Glutamatergic neuron (in vitro differentiated cells): ENCODE measurements around the gene CFAP74. TPM values are rescaled to one million over a fixed set of nuclear protein-coding genes. Genes with fewer than 3 reads are reported as not detected.
A peak's percentile ranks its signal among the peaks of the same experiment; 100 is the strongest.

Experiments used
- DNase-seq: peaks from one replicate; pipeline ENCODE4 v3.0.0; 2022
- H3K27ac Mint-ChIP-seq: one replicate; pipeline ENCODE4 v1.8.0; 2020; ENCODE audit warnings: mild to moderate bottlenecking, mixed read lengths, inconsistent platforms; ENCODE audit not compliant: unreplicated experiment
- H3K27me3 Mint-ChIP-seq: one replicate; pipeline ENCODE4 v1.8.0; 2020; ENCODE audit warnings: mild to moderate bottlenecking, moderate library complexity, mixed read lengths, inconsistent platforms; ENCODE audit not compliant: unreplicated experiment
- H3K36me3 Mint-ChIP-seq: one replicate; pipeline ENCODE4 v1.8.0; 2020; ENCODE audit warnings: mild to moderate bottlenecking, mixed read lengths, inconsistent platforms; ENCODE audit not compliant: unreplicated experiment
- H3K4me1 Mint-ChIP-seq: one replicate; pipeline ENCODE4 v1.8.0; 2020; ENCODE audit warnings: mild to moderate bottlenecking, low read depth, mixed read lengths, inconsistent platforms; ENCODE audit not compliant: unreplicated experiment
- H3K4me3 Mint-ChIP-seq: one replicate; pipeline ENCODE4 v1.8.0; 2020; ENCODE audit warnings: mild to moderate bottlenecking, mixed read lengths, inconsistent platforms; ENCODE audit not compliant: unreplicated experiment
- H3K9me3 Mint-ChIP-seq: one replicate; pipeline ENCODE4 v1.8.0; 2020; ENCODE audit warnings: mild to moderate bottlenecking, moderate library complexity, mixed read lengths, inconsistent platforms; ENCODE audit not compliant: unreplicated experiment
- total RNA-seq: library from RNA; stranded (reverse); fragmentation: NEBNext Ultra II Directional; extraction: Animal tissue kit (Norgen Biotek cat#: 25700); gene quantifications from one replicate; pipeline ENCODE4 v1.2.1, GENCODE V29; 2021; ENCODE audit not compliant: unreplicated experiment
- TF ChIP-seq, protein P1 (sequence below): fragments of 200-600 bp; sonication (generic); IDR thresholded peaks from one replicate; pipeline ENCODE4 v1.5.0; 2021; ENCODE audit not compliant: partially characterized antibody, unreplicated experiment

Gene CFAP74
- total RNA-seq, 1 donor from 2014 or later: not detected

- H3K4me3 Mint-ChIP-seq: no peak overlapping the region
- peak; percentile 90 for DNase-seq
- peaks cover 5% of the 10 kb centered on the region for H3K4me1 Mint-ChIP-seq
- H3K27ac Mint-ChIP-seq: no peak overlapping the region
- H3K27me3 Mint-ChIP-seq: peaks cover 16% of the 10 kb centered on the region
- no peaks in the 10 kb centered on the region for H3K36me3 Mint-ChIP-seq
- TF ChIP-seq, protein P1, sequence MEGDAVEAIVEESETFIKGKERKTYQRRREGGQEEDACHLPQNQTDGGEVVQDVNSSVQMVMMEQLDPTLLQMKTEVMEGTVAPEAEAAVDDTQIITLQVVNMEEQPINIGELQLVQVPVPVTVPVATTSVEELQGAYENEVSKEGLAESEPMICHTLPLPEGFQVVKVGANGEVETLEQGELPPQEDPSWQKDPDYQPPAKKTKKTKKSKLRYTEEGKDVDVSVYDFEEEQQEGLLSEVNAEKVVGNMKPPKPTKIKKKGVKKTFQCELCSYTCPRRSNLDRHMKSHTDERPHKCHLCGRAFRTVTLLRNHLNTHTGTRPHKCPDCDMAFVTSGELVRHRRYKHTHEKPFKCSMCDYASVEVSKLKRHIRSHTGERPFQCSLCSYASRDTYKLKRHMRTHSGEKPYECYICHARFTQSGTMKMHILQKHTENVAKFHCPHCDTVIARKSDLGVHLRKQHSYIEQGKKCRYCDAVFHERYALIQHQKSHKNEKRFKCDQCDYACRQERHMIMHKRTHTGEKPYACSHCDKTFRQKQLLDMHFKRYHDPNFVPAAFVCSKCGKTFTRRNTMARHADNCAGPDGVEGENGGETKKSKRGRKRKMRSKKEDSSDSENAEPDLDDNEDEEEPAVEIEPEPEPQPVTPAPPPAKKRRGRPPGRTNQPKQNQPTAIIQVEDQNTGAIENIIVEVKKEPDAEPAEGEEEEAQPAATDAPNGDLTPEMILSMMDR: peak; percentile 91
- H3K9me3 Mint-ChIP-seq: peaks cover 7% of the 10 kb centered on the region
These were observed 41.1 kb upstream of the CFAP74 start for GRCh38 chr1:2044510-2045319.

DNA sequence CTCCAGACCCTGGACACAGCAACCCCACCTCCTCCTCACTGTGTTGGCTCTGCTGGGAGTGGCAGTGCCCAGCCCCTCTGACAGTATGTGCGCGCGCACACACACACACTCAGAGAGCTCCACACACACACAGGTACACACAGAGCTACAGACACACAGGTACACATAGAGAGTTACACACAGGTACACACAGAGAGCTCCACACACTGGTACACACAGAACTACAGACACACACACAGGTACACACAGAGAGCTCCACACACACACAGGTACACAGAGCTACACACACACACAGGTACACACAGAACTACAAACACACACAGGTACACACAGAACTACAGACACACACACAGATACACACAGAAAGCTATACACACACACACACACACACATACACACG lies 40.3 kb upstream of the CFAP74 start:
- no peak for DNase-seq
- Mint-ChIP-seq H3K36me3 (no peaks in the 10 kb centered on the region), H3K27me3 (peaks cover 9% of the 10 kb centered on the region), H3K9me3 (peaks cover 4% of the 10 kb centered on the region), H3K4me1 (peaks cover 5% of the 10 kb centered on the region), H3K4me3 (no peak overlapping the region), H3K27ac (peak overlapping the region; percentile 6)
- TF ChIP-seq, protein P1: no peak

DNA sequence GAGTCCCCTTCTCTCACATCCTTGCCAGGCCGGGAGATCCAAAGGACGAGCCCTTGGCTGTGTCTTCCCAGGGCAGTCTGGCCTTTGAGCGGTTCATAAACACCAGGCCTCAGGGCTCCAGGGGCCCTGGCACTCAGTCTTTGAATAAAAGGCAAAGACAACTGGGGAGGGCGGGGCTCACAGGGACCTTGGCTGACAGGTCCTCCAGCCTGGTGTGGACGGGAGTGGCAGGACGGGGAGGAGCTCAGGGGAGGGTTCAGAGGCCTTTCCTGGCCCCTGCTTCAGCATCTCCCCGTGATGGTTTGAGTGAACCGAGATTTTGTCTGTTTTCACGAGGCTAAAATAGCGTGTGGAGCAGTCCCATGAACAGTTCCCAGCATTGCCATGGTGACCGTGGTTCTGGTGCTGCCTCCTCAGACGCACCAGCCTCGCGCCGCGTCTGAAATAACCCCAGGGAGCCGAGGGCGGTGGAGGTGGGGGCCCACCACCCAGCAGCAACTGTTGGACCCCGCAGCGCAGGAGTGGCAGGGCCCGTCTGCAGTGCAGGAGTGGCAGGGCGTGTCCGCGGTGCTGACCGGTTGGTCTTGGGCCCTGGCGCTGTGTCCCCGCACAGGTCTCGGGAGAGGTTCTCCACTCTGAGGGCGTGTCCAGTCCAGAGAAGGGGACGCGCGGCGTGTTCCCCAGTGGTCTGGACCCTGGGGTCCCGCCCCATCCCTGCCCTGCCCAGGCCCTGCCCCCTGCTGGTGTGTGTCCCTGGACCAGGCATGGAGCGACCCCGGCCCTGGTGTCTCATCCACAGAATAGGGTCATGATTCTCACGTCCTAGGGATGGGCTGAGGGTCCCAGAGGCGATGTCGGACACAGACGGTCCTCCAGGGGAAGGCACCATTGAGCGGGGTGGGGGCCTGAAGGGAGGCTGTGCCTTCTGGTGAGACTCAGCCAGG lies 39.5 kb upstream of the CFAP74 start:
- Mint-ChIP-seq H3K36me3 (no peaks in the 10 kb centered on the region), H3K4me3 (no peak overlapping the region), H3K9me3 (no peaks in the 10 kb centered on the region), H3K27ac (no peak overlapping the region), H3K4me1 (peaks cover 5% of the 10 kb centered on the region), H3K27me3 (peaks cover 2% of the 10 kb centered on the region)
- TF ChIP-seq, protein P1: peak; percentile 31
- peak; percentile 54 for DNase-seq

DNA sequence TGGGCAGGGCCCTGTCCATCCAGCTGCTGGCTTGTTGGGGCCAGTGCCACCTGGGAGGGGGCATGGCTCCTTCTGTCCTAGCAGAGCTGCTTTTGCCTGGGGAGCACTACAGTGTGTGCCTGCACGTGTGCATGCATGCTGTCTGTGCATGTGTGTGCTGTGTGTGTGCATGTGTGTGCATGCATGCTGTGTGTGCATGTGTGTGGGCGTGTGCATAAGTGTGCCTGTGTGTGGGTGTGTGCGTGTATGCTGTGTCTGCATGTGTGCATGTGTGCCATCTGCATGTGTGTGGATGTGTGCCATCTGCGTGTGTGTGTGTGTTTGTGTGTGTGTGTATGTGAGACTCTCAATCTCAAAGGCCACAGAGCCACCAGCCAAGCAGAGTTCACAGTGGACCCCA lies 38.3 kb upstream of the CFAP74 start:
- no peaks in the 10 kb centered on the region for H3K36me3 Mint-ChIP-seq
- H3K4me1 Mint-ChIP-seq: peaks cover 5% of the 10 kb centered on the region
- no peak for DNase-seq
- H3K4me3 Mint-ChIP-seq: no peak overlapping the region
- no peaks in the 10 kb centered on the region for H3K9me3 Mint-ChIP-seq
- H3K27ac Mint-ChIP-seq: no peak overlapping the region
- TF ChIP-seq, protein P1: no peak
- peaks cover 2% of the 10 kb centered on the region for H3K27me3 Mint-ChIP-seq
